Heart left ventricle (tissue), 13 donors: ENCODE data around the gene DIS3L2.

Experiments used
- POLR2A ChIP-seq, 2 donors: fragments of 450-650 bp; IDR thresholded peaks; one replicate each; pipeline ENCODE4 v1.6.1; 2017; ENCODE audit warnings: antibody characterized with exemption in 2 of 2, mild to moderate bottlenecking in 2 of 2, moderate library complexity in 2 of 2
- TF ChIP-seq, protein P1 (sequence below), 12 donors: fragments of 200-600 bp; sonication (generic) in 4 of 12; IDR thresholded peaks; one replicate each; pipeline versions ENCODE4 v1.5.0 to v1.8.0; 2018 to 2022; ENCODE audit warnings: antibody characterized with exemption in 12 of 12, mild to moderate bottlenecking in 5 of 12
- donor health status: ischemic (EF 13 %, LVEDD 7.1; RV severe dilation, severe dysfunction).
- donor health status: DM: no; HTN: yes; CAD: no.
- donor health status: DM: no; HTN: no; CAD: no.
- donor health status: ischemic (EF 25% LVEDD 6.9; RV normal size, moderate dysfunction).
- donor health status: ischemic (EF 25% LVEDD 5.7; RV mildly dilated, moderate dysfunction).
- donor health status: ischemic (EF 35%, LVEDD 5.7; RV mildly dilated, moderate dysfunction).
- donor health status: nonischemic (EF 11% LVEDD 7.7; RV severe dilation, severe dysfunction).
- donor health status: DM: yes; HTN: yes; CAD: no.
- donor health status: PGD.
- donor health status: ischemic (EF 29% LVEDD 5.4; RV normal size, mild dysfunction).
- donor health status: nonischemic (EF 23%, LVEDD 6.1; RV moderate dilation, normal function).

DNA sequence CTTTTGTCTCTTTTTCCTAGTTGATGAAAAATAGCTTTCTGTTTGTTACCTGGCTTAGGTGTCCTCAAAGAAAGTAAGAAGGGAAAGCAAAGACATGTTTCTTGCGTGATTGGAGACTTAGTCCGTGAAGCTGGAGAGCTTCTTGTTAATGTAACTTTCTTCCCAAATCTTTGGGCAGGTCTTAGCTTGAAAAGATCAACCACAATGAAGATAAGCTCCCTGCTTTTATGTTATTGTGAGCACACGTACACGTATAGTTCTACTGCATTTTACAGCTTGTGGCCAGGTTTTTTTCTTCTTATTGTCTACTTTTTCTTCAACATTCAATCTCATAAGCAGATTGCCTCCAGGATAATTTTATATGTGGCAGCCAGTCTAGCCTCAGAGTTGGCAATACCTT, 99.8 kb downstream of the DIS3L2 start:
- TF ChIP-seq, protein P1, sequence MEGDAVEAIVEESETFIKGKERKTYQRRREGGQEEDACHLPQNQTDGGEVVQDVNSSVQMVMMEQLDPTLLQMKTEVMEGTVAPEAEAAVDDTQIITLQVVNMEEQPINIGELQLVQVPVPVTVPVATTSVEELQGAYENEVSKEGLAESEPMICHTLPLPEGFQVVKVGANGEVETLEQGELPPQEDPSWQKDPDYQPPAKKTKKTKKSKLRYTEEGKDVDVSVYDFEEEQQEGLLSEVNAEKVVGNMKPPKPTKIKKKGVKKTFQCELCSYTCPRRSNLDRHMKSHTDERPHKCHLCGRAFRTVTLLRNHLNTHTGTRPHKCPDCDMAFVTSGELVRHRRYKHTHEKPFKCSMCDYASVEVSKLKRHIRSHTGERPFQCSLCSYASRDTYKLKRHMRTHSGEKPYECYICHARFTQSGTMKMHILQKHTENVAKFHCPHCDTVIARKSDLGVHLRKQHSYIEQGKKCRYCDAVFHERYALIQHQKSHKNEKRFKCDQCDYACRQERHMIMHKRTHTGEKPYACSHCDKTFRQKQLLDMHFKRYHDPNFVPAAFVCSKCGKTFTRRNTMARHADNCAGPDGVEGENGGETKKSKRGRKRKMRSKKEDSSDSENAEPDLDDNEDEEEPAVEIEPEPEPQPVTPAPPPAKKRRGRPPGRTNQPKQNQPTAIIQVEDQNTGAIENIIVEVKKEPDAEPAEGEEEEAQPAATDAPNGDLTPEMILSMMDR (IDR thresholded peaks at IDR 0.05) = no peak
- TF ChIP-seq POLR2A (IDR thresholded peaks at IDR 0.05) = no peak
